HG03460 (cell line): Measurements from ENCODE around the gene DDRGK1.

Source experiments
- ATAC-seq: cut with Tn5 transposase; IDR thresholded peaks from one replicate; pipeline ENCODE4 v1.9.1; 2021; ENCODE audit not compliant: unreplicated experiment

The DDRGK1 gene

DNA sequence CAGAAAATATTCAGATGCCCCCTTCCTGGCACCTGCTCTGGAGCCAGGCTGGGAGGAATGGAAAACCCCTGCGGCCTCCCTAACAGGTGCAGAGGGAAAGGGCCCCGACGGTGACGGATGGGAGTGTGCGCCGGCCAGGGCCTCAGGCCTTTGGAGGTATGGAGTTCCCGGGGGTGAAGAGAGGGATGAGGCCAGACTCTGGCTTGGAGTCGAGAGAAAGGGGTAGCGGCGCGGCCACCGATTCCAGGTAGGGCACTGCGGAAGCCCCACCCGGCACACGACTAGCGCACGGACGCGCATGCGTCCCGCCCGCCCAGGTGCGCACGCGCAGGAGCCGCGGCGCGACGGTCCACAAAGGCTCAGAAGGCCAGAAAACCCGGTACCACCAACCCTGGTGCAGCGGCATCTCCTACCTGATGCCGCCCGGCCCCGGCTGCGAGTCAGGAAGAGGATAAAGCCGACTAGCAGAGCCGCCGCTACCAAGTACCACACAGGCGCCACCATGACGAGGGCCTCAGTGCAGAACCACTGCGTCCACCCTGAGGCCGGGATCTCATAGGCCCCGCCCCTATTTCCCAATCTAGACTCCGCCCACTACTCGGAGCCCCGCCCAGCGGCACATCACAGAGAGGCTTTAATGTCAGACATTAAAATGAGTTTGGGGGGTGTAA, at the start of gene DDRGK1:
TSS of gene DDRGK1 (minus strand) at position 559 of the 671 bp plus-strand sequence. CDS start at position 504, 55 bp downstream.
- ATAC-seq: peak; percentile 82

DNA sequence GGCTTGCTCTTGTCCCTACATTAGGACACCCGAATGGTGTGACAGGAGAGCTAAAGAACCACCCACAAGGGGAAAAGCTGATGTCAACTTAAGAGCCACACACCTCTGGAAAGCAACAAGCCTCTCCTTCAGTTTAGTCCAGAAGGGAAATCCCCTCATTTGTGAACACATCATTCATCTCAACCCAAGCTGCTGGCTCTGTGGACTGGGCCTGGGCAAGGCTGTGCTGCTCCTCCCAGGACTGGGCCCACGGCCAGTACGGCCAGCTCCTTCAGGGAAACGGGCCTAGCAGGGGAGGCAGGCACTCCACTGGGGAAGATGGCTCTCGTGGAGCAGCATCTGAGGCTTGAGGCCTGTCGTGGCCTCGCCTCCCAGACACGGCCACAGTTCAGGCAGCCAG, 47.3 kb upstream of the DDRGK1 start:
- ATAC-seq: no peak

DNA sequence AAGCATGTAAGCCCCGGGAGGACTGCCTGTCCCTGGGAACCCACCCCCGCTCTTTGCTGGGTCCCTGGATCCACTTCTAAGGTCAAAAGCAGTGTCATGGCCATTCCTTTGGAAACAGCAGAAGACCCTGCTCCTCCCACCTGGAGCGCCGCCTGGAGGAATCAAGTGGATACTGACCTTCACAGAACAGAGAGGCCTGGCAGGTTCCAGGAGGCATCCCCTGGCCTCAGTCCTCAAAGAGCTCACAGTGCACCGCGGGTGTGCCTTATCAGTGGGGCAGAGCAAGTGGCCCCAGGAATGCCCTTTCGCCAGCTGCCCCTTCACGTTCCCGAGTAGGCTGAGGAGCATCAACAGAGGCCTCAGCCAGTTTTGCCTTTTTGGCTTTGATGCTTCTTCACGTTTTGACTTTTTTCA, 45.6 kb upstream of the DDRGK1 start:
- ATAC-seq: no peak

DNA sequence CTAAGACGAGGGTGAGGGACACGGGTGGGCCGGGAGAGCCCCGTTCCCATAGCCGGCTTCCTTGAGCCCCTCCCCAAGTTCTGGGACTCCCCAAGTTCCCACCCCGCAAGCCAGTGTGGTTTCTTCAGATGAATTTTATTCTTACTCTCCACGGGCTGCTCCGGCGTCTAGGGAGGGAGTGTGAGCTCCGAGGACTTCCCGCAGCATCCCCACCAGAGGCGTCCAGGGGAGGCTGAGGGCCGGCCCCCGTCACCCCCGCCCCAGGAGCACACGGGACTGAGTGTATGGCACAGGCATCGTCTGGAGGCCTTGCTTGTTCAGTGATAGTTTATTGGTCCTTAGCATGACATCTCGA, 44.5 kb upstream of the DDRGK1 start:
- no peak for ATAC-seq

DNA sequence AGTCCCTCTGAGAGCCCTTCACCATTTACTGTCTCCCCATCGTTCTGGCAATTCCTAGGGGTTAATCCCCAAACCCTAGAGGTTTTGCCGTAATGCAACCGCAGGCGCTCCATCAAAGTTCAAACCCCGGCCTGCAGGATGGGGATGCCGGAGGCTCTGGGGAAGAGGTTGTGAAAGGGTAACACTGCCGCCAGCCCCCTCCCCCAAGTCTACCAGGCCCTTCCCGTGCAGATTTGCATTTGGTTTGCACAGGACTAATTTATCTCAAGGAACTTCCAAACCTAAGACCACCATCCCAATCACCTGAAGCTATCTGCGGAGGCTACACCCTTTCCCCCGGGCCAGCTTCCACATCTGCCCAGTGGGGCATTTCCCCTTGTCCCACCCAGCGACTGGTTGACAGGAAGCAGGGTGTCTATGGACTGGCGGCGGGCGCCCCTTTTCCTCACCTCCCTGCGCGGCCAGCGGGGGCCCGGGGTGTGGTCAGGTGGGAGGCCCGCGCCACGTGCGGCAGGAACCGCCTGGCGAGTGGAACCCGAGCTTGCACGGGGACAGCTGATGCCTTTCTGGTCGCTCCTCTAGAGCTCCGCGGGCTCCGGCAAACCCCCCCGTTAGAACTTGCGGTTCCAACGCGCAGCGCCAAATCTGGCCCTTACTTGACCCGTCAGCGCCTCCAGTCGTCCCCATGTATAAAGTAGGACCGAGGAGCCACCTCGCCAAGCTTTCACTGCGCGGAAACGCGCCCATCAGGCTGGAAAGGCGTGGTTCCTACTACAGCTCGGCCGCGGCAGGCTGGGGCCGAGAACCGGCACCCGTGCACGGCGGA, 43.9 kb upstream of the DDRGK1 start:
- ATAC-seq: no peak

DNA sequence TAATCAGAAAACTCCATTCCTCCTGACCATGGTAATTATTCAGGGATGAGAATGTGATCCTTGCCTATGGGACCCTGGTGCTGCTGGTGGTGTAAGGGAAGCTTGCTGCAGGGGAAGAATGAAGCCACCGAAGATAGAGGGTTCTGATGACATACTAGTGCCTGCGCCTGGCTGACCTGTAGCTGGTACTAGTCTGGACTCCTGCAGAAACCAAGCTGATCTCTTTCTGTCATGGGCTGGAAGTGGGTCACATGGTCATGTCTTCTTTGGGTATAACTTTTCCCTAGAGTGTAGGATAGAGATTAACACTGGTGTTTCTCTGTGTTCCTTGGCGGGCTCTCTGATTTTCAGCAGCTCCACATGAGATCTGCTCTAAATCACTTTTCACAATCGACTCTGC, 43.2 kb upstream of the DDRGK1 start:
- no peak for ATAC-seq

DNA sequence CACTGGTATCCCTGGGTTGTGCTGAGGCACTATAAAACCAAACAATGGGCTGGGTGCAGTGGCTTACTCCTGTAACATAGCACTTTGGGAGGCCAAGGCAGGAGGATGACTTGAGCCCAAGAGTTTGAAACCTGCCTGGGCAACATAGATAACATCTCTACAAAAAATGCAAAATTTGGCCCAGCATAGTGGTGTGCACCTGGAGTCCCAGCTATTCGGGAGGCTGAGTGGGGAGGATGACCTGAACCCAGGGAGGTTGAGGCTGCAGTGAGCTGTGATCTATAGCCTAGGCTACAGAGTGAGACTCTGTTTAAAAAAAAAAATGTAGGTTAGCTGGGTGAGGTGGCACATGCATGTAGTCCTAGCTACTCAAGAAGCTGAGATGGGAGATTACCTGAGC, 42.2 kb upstream of the DDRGK1 start:
- ATAC-seq: no peak

DNA sequence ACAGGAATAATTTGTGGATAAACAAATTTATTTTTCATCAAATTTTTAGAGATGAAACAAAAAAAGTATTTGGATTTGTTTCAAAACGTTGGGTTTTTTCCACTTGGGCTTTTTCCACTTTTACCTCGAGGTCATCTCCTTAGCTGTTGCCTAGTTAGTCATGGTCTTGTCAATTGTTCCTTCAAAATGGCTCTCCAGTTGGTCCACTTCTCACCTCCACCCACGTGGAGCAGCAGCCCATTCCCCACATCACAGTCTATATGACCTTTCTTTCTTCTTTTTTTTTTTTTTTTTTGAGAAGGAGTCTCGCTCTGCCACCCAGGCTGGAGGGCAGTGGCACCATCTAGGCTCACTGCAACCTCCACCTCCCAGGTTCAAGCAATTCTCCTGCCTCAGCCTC, 41.2 kb upstream of the DDRGK1 start:
- ATAC-seq: no peak

DNA sequence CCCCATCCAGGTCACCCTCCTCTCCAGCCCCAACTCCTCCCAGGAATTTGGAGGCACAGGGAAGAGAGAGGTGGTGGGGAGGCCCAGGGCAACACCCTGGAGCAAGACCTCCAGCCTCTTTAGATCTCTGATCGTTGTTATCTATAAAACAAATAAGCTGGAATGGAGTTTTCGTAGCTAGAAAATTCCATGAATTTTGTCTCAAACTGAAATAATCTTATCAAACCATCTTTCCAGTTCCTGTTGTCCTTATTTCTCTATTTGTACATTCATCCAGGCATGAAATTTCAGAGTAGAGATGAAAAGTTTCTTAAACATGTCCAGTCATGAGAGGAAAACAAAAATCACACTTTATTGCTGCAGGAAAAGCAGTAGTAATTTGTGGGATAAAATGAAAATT, 40.7 kb upstream of the DDRGK1 start:
- ATAC-seq: no peak

DNA sequence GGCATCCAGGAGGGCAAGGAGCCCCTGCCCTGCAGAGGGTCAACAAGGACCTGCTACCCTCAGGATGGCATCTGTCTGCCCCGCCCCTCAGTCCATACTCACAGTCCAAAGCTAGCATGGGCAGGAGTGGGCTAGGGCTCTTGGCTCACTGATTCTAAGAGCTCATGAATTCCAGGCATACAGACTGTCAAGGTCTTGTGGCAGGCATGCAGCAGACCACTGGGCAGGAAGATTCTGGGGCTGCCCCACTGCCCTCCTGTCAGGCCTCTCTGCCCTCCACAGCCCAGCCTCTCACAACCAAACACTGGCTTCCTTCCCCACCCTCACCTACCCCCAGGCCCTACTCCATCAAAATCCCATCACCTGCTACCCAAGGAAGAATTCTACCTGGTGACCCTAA, 40.1 kb upstream of the DDRGK1 start:
- ATAC-seq: no peak

DNA sequence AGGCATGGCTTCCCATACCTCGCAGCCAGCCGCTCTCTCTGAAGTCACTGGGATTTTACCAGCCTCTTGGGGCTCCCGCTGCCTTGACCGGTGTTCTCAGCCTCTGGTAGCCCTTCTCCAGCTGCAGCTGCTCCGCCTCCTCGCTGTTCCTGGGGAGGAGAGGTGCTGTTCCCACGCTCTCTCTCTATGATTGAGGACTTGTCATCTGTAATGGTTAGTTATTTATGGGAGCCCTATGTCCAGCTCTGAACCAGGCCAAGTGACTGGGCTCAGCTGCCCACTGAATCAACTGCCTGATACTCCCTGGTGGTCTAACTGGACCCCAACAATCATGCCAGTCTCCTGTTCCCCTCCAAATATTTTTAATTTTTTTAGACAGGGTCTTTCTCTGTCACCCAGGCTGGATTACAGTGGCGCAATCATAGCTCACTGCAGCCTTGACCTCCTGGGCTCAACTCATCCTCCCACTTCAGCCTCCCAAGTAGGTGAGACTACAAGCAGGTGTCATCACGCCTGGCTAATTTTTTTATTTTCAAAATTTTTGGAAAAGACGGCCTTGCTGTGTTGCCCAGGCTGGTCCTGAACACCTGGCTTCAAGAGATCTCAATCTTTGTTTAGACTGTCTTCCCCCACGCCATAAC, 39.4 kb upstream of the DDRGK1 start:
- ATAC-seq: no peak

DNA sequence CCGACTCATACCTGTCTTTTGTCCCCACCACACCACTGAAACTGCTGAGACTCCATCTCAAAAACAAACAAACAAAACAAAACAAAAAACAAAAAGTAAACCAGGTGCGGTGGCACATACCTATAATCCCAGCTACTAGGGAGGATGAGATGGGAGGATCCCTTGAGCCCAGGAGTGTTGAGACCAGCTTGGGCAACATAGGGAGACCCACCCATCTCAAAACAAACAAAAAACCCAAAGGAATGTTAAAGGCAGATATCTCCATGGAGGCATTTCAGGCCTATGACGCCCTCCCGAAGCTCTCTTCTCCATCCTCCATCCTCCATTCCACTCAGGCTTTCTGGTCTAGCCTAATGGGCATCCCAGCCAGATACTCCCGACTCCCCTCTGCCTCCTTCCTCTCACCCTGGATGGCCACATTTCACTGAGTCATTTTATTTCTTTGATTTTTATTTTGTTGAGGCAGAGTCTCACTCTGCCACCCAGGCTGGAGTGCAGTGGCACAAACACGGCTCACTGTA, 37.8 kb upstream of the DDRGK1 start:
- ATAC-seq: no peak

DNA sequence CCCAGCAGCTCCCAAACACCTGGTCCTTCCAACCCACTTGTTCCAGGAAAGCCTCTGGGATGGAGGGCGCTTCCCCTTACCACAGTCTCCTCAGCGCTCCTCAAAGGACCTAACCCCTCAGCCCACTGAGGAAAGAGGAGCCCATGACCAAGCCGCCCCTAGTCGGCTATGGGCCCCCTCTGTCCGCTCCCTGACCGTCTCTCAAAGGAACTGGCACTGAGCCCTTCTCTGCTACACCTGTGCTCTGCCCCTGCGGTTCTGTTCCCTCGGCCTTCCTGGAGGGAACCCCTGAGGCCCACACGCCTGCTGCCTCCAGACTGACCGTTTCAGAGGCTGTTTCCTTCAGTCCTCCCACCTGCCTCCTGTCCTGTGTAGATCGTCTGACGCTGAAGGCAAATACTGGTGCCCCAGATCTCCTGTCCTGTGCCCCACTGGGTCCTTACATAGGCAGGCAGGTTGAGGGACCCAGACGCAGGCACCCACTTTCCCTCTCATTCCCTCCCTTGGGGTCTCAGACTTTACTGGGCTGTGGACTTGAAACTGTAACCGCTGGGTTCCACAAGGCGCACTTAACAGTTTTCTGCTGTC, 36.4 kb upstream of the DDRGK1 start:
- no peak for ATAC-seq

DNA sequence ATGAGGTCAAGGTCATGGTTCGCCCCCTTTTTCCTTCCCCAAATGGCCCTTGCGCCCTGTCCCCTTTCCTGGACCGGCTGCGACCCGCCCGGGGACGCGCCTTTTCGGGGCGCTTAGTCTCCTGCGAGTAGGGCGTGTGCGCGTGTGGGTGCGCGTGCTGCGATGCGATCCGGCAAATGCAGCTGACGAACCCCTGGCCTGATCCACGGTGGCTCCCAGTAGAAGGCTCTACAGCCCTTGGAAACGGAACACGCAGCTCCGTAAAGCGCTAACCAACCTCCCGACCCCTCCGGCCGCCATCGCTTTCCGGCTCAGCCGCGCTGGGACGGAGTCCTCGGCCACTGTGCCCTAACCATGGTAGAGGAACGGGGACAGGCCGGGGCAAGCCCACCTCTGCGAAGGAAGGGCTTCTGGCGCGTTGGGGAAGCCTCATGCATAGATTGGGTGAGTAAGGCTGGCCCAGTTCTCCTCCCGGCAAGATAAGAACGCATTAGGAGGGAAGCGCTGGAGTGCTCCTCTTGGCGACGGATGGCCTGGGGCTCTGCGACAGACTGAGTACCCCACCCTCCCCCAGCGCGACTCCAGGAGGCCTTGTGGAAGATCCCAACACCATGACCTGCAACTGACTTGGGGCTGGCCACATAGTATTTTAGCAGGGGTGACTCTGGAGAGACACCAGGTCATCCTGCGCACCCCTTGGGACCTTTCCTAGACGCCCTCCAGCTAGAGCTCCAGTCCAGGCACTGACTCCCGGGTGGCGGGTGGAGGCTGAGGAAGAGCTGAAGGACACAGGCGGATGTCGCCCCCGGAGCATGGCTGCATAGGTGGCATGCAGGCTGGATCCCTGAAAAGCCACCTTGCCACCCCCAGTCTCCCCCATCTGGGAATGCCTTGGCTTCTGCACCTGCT, 35.6 kb upstream of the DDRGK1 start:
- ATAC-seq: no peak

DNA sequence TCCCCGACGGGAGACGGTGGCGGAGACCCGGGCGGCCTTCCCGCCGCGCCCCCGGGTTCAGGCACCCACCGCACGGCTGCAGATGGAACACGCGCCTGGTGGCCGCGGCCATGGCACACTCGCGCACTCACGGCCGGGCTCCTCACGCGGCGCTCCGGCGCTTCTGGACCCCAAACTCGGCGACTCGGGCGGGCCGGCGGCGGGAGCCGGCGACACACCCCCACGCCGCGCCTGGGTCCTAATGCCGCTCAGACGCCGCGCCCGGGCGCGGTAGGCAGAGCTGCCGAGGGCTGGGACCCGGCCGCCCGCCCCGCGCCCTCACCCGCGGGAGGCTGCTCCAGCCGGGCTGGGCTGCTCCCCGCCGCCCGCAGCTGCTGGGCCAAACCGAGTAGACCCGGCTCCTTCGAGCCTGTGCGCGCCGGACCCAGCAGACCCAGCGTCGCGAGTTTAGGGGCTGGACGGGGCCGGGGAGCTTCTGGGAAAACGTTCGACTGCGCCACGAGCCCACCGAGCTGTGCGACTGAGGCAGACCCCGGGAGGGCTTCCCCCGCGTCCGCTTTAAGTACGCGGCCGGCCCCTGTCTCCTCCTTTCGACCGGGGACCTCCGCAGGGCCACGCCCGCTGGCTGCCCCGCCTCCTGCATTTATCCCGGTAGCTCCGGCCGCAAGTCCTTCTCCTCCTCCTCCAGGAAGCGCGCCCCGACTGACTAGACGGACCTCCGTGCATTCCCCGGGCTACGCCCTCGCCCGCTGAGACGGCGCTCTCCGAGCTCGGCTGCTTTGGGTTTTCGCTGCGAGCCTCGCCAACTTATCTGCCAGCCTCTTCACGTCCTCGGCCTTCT, 34.8 kb upstream of the DDRGK1 start, which contains the start of gene SLC4A11:
TSS of gene SLC4A11 (minus strand) at position 165 of the 841 bp plus-strand sequence. CDS start at position 112, 53 bp downstream.
- ATAC-seq: no peak

DNA sequence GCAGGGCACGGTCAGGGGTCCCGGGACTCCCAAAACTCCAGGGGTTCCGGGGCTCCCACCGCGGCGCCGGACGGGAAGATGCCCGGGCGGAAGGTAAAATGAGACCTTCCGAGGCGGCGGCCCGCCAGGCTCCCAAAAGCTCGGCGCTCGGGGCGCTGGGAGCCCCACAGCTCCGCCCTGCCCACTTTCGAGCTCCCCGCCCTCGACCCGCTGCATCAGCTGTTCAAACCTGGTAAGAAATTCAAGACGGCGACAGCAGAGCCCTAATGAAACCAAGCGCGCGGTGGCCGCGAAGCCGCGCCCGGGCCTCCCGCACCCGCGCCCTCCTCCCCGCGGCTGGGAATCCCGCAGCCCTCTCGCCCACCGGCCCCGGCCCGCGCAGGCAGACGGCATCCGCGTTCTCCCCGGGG, 34.1 kb upstream of the DDRGK1 start:
- ATAC-seq: no peak

DNA sequence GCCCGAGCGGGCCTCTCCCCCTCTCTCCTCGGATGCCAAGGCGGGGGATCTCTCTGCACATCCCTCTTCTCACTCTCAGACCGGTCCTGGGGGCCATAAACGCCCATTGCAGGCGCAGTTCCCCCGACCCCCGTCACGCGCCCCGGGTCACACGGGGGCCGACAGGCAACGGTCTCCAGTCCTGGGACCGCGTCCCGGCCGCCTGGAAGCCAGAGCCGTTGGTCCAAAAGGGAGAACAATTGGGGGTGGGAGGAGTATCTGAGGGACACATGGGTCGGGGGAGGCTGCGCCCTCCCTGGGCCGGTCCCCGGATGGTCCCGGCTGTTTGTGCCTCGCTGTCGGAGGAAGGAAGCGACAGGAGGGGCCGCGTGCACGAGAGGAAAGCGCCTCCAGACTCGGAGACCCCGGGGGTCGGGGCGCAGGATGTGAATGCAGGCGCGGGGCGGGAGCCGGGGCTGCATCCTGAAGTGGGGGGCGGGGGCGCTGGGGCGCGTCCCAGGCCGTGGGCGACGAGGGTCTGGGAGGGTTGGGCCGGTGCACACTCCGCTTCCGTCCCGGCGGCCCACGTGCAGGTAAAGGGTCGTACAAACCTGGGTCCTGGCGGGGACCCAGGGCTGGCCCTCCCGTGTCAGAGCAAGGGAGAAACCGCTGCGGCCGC, 33.6 kb upstream of the DDRGK1 start:
- no peak for ATAC-seq

DNA sequence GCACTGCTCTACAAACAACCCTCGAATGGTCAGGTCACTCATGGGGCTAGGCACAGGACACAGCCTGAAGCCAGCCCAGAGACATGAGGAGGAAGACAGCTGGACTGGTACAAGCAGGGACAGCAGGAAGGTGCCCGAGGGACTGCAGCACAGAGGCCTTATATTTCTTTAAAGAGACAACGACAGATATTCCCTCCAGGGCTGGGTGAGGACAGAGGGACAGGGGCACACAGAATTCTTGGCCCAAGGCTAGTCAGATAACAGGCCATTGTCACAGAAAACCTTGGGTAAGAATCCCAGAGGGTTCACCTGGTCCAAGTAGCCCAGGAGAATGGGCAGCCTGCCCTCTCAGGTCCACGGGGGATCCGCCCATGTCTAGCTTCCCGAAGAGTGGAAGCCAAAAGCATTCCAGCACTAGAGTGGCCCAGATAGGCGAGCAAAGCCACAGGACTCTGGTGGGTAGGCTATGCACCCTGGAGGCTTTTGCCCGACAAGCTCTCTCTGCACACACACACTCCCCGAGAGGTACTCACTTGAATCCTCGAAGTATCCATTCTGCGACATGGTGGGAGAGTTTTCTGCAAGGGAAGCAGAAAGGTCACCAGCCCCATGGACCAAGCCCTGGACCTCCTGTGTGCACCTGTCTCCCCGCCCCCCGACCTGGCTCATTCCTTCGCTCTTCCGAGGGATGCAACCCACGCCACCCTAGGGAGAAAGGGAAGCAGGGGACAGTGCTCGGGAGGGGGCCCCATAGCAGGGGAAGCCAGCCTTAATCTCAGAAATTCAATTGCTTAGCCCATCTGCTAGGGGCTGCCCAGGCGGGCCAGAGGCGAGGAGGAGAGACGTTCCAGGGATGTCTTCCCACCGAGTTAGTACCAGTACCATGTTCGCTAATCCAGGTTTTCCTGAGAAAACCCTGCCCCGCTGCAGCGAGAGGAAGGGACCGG, 32.8 kb upstream of the DDRGK1 start:
- no peak for ATAC-seq
